H7 (cell line): ENCODE measurements around the gene ABCF3. TPM values are rescaled to one million over a fixed set of nuclear protein-coding genes. Genes with fewer than 3 reads are reported as not detected.
"Not testable (repeated sequence)": the region's sequence is repeated elsewhere in the genome, so short reads cannot be mapped to it uniquely, and the experiment has no call there.

Source experiments
- DNase-seq: peaks from one replicate; pipeline ENCODE4 v3.0.0; 2012
- H3K27me3 ChIP-seq: 2 replicates; pipeline ENCODE4 v1.6.0; 2011; ENCODE audit warnings: mild to moderate bottlenecking, low read length; ENCODE audit not compliant: control insufficient read depth, insufficient read depth
- H3K36me3 ChIP-seq: replicated peaks from 2 replicates; pipeline ENCODE4 v1.5.1; 2011; ENCODE audit warnings: low read length; ENCODE audit not compliant: control insufficient read depth, insufficient read depth
- H3K4me3 ChIP-seq: 2 replicates; pipeline ENCODE4 v1.5.1; 2011; ENCODE audit warnings: low read depth, mild to moderate bottlenecking, control low read depth, low read length, moderate library complexity; ENCODE audit not compliant: insufficient read depth
- total RNA-seq: library from RNA; depleted of rRNA; stranded (reverse); fragments of >200 nt; shearing (Covaris generic); gene quantifications from 2 replicates; pipeline ENCODE4 v1.2.3, GENCODE V29; 2014

The ABCF3 gene
- total RNA-seq, 1 experiment from 2014 or later: 38.8 TPM

DNA sequence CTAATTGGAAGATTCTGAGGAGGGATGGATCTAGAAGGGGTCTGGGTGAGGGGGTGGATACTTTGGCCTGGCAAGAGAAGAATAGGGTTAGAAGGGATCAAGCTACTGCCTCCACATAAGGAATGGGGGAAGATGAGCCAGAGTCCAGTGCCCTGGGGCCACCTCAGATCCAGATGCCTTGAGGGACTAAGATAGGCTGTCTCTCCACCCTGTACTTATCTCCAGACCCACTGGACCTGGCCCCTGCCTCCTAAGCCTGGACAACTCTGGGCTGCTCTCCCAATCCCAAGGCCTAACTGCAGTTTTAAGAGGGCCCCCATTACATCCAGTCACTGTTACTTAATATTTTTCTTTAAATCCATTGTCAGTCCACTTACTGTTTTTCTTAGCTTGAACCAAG, 28.8 kb upstream of the ABCF3 start:
- peak overlapping the region; percentile 97 for H3K4me3 ChIP-seq
- H3K36me3 ChIP-seq: no peaks in the 10 kb centered on the region
- peak; percentile 50 for DNase-seq
- no peaks in the 10 kb centered on the region for H3K27me3 ChIP-seq

DNA sequence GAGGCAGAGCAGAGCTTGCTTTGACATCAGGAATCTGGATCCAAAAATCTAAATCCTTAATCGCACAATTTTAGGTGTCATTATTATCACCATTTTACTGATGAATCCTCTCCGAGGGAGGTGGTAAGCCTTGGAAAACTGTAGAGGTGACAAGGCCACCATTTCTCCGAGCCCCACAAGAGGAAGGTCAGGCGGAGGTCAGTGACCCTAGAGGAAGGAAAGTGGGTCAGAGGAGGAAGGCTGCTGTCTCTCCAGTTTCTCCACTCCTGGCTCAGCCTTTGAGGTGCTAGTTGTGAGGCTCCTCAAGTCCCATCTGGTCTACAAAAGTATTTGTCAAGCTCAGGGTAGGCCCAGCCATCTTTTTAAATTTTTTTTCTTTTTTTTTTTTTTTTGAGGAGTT, 27.6 kb upstream of the ABCF3 start:
- DNase-seq: peak; percentile 36
- H3K36me3 ChIP-seq: no peaks in the 10 kb centered on the region; the same call in 1 of the 2 replicates
- no peaks in the 10 kb centered on the region for H3K27me3 ChIP-seq
- H3K4me3 ChIP-seq: no peak overlapping the region

DNA sequence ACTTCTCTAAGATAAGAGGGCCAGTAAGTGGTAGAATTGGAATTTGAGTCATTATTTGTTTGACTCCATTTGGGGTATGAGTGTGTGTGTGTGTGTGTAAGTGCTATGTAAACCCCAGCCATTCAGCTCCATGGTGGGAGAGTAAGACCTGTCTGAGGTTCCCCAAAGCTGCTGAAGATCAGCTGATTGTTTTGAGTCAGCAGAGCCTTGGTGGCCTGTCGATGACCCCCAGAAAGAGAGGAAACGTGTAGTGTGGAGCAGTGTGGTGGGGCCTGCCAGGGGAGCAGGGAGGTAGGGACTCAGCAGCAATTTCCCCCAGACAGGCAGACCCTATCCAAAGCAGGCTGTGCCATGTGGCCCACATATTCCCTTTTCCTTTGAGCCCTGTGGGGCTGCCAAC, 25.5 kb upstream of the ABCF3 start:
- peaks cover 10% of the 10 kb centered on the region for H3K36me3 ChIP-seq
- no peaks in the 10 kb centered on the region for H3K27me3 ChIP-seq
- DNase-seq: peak; percentile 19
- no peak overlapping the region for H3K4me3 ChIP-seq

DNA sequence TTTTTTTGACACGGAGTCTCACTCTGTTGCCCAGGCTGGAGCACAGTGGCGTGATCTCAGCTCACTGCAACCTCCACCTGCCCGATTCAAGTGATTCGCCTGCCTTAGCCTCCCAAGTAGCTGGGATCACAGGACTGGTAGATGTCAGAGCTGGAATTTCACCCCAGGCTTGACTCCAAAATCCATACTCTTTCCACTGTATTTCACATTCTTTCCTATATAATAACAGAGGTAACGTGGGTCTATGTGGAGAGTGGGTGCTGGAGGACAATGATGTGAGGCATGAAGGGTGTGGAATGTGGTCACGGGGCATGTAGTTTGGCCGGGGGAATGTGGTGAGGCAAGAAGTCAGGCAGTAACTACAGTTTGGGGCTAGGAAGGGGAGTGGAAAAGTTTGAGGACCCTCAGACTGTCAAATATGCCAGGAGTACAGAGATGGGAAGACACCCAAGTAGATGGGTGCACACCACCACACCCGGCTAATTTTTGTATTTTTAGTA, 23.4 kb upstream of the ABCF3 start:
- peaks cover 23% of the 10 kb centered on the region for H3K36me3 ChIP-seq
- H3K4me3 ChIP-seq, DNase-seq, H3K27me3 ChIP-seq: not testable (repeated sequence)

DNA sequence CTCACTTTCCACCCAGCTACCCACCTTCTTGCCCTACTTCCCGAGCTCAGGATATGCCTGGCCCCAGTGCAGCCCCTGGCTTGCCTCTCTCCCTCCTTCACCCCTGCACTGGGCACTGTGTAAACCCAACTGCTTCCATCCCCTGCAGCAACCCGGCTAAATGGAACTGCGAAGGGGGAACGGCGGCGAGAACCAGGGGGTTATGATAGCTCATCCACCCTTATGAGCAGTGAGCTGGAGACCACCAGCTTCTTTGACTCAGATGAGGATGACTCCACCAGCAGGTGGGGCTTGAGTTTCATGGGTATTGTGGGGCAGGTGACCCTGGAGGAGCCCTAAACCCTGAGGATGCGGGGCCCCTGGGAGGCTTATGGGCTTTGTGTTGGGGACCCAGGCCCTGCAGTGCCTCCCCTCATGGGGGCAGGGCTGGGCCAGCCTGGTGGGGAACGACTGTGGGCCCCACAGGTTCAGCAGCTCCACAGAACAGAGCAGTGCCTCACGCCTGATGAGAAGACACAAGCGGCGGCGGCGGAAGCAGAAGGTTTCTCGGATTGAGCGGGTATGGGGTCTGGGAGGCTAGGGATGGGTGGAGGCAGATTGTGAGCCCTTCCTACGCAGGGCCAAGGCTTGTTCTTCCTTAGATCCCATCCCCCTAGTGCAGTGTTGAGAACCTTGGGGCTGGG, 21.2 kb upstream of the ABCF3 start:
- peak; percentile 45 for DNase-seq
- Histone ChIP-seq H3K27me3 (no peaks in the 10 kb centered on the region), H3K4me3 (no peak overlapping the region), H3K36me3 (peaks cover 39% of the 10 kb centered on the region)

DNA sequence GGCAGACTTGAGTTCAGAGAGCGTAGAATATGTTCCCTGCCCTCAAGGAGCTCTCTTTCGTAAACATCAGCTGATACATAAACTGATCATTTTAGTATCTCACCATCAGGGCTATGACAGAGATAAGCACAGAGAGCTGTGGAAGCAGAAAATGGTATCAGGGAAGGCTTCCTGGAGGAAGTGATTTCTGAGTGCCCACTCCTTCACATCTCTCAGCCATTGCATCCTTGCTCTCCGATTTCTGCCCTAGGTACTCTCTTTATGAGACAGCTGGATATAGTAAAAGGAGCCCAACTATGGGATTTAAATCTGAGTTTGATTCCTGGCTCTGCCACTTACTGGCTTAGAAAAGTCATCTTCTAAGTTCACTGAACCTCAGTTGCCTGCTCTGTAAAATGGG, 20.5 kb upstream of the ABCF3 start:
- DNase-seq: no peak
- no peak overlapping the region for H3K4me3 ChIP-seq
- H3K36me3 ChIP-seq: peaks cover 39% of the 10 kb centered on the region
- H3K27me3 ChIP-seq: no peaks in the 10 kb centered on the region

DNA sequence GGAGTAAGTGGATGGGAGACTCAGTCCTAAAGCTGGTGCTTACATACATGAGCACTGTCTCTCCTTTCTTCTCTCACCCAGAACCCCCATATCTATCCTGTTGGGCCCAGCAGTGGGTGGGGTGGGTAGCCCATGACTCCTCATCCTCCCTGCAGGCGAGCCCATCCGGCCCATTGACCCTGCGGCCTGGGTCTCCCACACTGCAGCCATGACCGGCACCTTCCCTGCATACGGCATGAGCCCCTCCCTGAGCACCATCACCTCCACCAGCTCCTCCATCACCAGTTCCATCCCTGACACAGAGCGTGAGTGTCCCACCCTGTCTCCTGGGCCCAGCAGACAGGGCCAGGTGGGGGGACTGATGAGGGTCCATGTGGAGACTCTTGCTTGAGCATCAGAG, 19.3 kb upstream of the ABCF3 start:
- Histone ChIP-seq H3K36me3 (peaks cover 43% of the 10 kb centered on the region), H3K4me3 (no peak overlapping the region), H3K27me3 (no peaks in the 10 kb centered on the region)
- peak; percentile 12 for DNase-seq

DNA sequence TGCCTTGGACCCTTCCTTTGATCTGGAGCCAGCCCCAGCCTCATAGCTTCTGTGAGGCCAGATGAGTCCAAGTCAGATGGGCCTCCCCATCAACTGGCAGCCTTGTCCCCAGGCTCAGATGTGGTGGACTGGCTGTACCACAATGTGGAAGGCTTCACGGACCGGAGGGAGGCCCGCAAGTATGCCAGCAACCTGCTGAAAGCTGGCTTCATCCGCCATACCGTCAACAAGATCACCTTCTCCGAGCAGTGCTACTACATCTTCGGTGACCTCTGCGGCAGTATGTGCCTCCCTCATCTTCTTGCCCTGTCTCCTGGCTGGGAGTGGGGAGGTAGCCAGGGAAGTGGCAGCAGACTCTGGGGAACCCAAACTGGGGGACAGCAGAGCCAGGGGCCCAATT, 18.2 kb upstream of the ABCF3 start:
- no peaks in the 10 kb centered on the region for H3K27me3 ChIP-seq
- DNase-seq: peak; percentile 13
- no peak overlapping the region for H3K4me3 ChIP-seq
- H3K36me3 ChIP-seq: peaks cover 45% of the 10 kb centered on the region

DNA sequence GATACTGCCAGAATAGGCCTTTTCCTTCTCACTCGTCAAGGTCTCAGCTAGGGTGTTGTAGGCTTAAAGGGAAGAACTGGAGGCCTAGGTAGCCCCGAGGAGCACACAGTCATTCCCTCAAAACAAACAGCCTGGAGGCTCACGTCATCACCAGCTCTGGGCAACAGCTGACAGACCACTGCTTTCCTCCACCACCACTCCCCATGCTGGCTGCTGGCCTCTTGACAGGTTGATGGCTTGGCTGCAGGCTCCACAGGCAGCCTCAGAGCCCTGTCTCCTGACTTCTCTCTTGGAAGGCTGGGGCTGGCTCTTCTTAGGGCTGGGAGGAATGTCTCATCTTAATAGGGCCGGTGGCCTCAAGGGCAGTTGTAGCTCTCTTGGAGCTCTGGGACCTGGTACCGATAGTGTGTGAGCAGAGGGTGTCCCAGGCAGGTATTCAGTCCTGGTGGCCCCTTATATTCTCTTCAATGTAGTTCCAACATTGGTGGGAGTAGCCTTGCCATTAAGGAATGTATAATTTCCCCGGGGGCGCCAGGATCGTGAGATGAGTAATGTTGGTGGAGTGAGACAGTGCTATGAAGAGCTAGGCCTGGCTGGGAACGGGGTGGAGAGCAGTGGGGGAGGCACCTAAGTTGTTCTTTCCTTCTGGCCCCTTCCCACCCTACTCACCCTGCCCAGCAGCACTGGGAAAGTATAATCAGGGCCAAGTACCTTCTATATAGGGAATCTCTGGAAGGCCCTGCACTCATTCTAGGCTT, 17.5 kb upstream of the ABCF3 start:
- Histone ChIP-seq H3K36me3 (peaks cover 45% of the 10 kb centered on the region), H3K27me3 (no peaks in the 10 kb centered on the region), H3K4me3 (no peak overlapping the region)
- no peak for DNase-seq

DNA sequence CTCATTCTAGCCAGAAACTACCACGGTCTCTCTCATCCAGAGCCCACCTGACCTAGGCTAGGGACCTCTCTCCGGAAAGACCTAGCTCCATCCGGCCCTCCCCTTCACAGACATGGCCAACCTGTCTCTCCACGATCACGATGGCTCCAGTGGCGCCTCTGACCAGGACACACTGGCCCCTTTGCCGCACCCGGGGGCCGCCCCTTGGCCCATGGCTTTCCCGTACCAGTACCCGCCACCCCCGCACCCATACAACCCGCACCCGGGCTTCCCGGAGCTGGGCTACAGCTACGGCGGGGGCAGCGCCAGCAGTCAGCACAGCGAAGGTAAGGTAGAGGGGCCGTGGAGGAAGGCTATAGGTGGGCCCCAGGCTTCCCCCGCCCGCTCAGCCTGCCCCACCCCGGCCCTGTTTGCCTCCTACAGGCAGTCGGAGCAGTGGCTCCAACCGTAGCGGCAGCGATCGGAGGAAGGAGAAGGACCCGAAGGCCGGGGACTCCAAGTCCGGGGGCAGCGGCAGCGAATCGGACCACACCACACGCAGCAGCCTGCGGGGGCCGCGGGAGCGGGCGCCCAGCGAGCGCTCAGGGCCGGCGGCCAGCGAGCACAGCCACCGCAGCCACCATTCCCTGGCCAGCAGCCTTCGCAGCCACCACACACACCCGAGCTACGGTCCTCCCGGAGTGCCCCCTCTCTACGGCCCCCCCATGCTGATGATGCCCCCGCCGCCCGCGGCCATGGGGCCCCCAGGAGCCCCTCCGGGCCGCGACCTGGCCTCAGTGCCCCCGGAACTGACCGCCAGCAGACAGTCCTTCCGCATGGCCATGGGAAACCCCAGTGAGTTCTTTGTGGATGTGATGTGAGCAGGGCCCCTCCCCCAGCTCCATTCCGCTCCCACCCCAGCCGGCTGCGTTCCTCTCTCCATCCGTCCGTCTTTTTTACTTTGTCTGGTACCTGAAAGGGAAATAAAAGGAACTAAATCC, 15.8 kb upstream of the ABCF3 start:
- Histone ChIP-seq H3K36me3 (peaks cover 38% of the 10 kb centered on the region), H3K27me3 (no peaks in the 10 kb centered on the region), H3K4me3 (no peak overlapping the region)
- peak; percentile 60 for DNase-seq

DNA sequence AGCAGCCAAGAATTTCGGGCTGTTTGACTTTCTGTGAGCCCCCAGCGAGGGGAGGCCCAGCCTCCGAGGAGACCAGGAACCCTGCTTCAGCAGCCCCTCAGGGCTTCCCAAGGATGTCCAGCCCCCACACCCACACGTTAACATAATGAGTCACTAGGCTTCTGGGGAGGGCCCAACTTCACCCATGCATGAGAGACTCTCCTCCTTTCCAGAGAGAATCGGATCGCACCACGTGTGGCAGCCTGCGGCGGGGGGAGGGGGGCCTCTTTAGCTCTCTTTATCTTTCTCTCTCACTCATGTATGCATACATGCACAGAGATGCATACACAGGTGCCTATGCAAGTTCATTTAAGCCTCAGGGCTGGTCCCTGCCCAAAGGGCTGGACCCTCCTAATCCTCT, 14.4 kb upstream of the ABCF3 start:
- peak; percentile 37 for DNase-seq

DNA sequence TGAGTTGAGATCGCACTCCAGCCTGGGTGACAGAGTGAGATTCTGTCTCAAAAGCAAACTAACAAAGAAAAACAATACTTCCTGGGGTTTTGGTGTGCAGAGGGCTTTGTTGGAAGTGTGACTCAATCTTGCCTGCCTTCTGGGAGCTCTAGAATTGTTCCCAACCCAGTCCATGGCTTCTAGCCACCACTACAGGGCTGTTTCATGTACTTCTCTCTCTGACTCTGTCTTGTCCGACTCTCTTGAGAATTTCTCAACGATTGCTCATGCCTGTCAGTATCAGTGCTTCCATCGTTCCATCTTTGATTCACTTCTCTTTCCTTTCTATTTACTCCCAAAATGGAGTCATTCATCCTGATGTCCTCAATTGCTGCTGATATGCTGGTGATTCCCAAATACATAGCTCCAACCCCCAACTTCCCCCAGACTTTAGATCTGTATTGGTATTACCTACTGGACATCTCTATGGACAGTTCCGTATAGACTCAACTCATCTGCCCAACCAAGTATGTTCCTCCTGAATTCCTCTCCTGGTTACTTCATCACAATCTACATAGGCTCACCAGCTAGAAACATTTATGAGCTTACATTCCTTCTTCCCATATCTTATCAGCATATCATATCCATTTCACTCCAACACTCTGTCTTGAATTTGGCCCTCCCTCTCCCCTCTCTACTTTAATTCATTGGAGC, 13.2 kb upstream of the ABCF3 start:
- Histone ChIP-seq H3K27me3 (no peaks in the 10 kb centered on the region), H3K4me3 (no peak overlapping the region), H3K36me3 (peaks cover 27% of the 10 kb centered on the region)
- no peak for DNase-seq

More for the DNA sequence above, 14.4 kb upstream of the ABCF3 start:
- H3K27me3 ChIP-seq: no peaks in the 10 kb centered on the region
- H3K36me3 ChIP-seq: peaks cover 27% of the 10 kb centered on the region
- H3K4me3 ChIP-seq: no peak overlapping the region

DNA sequence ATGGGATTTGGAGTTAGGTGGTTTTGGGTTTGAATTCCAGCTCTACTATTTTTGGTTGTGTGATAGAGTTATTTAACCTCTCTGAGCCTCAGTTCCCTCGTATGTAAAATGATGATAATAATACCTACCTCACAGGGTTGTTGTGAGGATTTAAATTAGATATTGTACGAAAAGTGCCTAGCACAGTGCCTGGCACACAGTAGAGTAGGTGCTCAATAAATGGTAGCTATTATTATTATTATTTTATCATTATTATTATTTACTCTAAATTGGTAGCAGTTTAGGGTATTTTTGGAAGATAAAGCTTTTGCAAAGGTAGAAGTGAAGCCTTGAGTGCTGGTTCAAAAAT, 12.7 kb upstream of the ABCF3 start:
- no peak for DNase-seq
- Histone ChIP-seq H3K36me3 (peaks cover 26% of the 10 kb centered on the region), H3K4me3 (no peak overlapping the region), H3K27me3 (no peaks in the 10 kb centered on the region)

DNA sequence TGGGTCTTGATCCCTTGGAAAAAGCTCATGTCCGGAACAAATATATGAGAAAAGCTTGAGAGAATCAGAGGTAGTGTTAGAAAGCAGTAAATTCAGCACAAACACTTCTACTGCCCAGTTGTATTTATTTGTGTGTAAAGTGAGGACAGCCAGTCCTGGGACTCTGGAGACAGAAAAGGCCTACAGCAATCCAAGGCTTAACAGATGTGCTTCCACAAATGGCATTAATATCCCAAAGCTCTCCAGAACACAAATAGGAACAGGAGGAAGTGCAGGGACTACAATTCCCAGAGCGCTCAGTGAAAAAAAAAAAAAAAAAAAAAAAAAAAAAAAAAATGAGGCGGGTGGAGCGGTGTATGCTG, 11.7 kb upstream of the ABCF3 start:
- no peak for DNase-seq
- Histone ChIP-seq H3K4me3 (no peak overlapping the region), H3K27me3 (no peaks in the 10 kb centered on the region), H3K36me3 (peaks cover 29% of the 10 kb centered on the region)
